Hair follicle dermal papilla cell (primary cell): ENCODE measurements around the gene TUBB4B. TPM values are rescaled to one million over a fixed set of nuclear protein-coding genes. Genes with fewer than 3 reads are reported as not detected.

Experiments used
- total RNA-seq: library from RNA; depleted of rRNA; stranded (reverse); fragments of >200 nt; gene quantifications from 2 replicates; pipeline ENCODE4 v1.2.3, GENCODE V29; 2012

TUBB4B gene
- total RNA-seq, result 123 and 132 TPM in 2 replicates

DNA sequence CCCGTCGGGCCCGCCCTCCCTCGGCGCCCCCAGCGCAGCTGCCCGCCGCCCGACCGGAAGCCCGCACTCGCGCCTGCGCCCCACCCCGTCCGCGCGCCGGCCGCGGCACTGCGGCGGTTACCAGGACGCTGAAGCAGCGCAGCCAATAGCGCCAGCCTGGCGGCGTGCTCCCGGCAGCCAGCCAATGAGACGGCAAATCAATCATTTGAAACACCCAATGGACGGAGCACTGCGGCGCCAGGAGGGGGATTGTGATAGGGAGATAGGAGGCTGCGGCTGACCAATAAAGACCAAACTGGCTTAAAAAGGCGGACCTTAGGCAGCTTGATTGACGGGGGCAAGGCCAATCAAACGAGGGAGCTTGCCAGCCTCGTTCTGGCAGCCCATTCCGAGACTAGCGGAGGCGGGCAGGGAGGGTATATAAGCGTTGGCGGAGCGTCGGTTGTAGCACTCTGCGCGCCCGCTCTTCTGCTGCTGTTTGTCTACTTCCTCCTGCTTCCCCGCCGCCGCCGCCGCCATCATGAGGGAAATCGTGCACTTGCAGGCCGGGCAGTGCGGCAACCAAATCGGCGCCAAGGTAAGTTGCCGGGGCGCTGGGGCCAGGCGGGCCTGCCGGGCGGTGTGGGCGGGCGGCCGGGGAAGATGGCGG is at the start of gene TUBB4B:
Gene TUBB4B (plus strand): TSS at position 447 of the 649 bp plus-strand sequence. CDS start 74 bp downstream, at position 521.

DNA sequence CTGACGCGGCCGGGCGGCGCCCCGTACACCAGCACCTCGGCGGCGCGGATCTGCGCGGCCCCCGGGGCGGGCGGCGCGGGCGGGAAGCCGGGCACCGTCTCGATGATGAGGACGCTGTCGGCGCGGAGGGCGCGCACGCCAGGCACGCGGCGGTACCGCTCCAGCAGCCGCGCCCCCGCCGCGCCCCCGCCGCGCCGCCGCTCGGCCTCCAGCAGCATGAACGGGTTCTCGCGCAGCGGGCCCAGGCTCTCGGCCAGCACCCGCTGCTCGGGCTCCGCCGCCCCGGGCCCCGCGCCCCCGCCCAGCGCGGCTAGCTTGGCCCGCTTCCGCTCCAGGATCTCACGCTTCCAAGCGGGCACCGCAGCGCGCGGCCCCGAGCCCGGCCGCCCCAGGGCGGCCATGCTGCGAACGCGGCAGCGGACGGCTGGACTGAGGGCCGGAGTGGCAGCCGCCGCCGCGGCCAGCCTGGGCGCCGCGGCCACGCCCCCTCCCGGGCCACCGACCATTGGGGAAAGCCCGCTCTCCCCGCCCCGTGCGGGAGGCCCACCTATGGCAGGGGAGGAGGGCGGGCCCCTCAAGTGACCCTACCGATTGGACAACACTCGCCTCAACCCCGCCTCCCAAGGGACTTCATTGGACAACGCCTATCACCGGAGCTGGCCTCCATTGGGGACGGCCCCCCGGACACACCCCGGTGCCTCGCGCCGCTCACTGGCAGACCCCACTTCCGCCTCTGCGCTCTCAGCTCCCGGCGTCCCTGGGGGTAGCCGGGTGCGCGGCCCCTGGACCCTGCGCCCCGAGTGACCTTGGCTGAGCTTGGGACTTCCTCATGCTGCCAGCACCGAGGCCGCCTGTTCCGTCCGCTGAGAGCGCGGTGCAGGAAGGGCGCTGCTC is 40.5 kb upstream of the TUBB4B start, which contains the start of gene TPRN:
Gene TPRN (minus strand): TSS at position 431 of the 894 bp plus-strand sequence. CDS start 30 bp downstream, at position 401.

DNA sequence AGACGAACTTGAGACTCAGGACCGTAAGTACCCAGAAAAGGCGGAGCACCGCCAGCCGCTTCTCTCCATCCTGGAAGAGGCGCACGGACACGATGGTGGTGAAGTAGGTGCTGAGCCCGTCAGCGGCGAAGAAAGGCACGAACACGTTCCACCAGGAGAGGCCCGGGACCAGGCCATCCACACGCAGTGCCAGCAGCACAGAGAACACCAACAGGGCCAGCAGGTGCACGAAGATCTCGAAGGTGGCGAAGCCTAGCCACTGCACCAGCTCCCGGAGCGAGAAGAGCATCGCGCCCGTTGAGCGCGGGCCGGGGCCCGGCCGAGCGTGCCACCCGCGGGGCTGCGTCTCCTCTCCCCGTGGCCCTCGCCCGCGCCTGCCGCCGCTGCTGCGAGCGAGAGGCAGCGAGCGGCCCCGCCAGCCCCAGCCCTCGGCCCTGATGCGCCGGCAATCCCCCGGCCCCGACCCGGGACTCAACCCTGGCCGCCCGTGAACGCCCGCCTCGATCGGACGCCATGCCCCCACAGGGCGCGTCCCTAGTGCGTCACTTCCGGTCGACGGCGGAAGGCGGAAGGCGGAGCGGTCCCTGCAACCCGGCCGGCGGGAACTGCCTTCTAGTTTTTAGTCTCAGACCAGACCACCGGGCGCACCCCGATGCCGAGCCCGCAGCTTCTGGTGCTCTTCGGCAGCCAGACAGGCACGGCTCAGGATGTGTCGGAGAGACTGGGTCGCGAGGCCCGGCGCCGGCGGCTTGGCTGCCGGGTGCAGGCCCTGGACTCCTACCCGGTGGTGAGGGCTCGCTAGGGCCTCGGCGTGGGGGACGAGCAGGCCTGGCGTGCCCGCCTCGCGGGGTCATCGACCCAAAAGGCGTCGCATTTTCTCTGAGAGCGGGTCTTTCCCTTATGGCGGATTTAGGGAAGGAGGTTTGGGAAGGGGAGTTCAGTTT is 35.7 kb upstream of the TUBB4B start, which contains the start of the genes NDOR1 and TMEM203:
Gene NDOR1 (plus strand): TSS at position 575 of the 944 bp plus-strand sequence. CDS start 78 bp downstream, at position 653.
Gene TMEM203 (minus strand): TSS at position 523 of the 944 bp plus-strand sequence. CDS start 234 bp downstream, at position 289.

DNA sequence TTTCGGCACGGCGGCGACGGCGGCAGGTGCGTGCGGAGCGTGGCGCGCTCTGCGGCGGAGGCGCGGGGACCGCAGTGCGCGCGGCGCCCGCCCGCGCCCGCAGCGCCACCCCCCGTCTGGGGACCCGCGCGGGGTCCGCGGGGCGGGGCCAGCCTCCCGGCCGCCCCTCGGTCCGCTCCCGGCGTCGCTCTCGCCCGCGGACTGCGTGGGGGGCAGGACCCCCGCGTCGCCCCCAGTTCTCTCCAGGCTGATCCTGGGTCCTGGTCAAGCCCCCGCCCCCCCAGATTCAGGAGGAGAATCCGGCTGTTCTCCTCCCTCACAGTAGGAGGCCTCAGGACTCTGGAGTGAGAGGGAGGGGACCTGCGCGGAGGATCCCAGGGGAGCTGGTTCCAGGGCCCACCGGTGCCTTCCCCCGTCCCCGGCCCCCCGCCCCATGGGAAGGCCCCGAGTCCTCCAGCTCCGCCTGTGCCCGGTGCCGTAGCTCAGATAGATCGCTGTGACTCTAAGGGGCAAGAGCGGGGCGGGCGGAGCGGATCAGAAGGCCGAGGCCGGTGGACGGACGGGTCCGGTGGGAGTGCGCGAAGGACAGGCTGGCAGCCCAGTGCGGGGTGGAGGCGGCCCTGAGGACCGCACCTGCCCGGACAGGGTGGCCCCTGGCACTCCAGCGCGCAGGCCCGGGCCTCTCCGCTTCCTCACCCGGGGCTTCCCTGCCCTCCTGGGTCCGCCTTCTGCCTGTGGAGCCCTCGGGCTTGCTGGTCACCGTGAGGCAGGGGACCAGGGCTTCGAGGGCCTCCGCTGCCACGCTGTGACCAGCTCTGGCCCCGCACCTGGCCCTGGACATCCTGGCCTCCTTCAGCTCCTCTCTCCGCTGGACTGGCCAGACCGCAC is 18.7 kb upstream of the TUBB4B start, which contains the start of gene RNF208:
Gene RNF208 (minus strand): TSS at position 51 of the 888 bp plus-strand sequence. CDS start 1,028 bp downstream, outside the sequence.

DNA sequence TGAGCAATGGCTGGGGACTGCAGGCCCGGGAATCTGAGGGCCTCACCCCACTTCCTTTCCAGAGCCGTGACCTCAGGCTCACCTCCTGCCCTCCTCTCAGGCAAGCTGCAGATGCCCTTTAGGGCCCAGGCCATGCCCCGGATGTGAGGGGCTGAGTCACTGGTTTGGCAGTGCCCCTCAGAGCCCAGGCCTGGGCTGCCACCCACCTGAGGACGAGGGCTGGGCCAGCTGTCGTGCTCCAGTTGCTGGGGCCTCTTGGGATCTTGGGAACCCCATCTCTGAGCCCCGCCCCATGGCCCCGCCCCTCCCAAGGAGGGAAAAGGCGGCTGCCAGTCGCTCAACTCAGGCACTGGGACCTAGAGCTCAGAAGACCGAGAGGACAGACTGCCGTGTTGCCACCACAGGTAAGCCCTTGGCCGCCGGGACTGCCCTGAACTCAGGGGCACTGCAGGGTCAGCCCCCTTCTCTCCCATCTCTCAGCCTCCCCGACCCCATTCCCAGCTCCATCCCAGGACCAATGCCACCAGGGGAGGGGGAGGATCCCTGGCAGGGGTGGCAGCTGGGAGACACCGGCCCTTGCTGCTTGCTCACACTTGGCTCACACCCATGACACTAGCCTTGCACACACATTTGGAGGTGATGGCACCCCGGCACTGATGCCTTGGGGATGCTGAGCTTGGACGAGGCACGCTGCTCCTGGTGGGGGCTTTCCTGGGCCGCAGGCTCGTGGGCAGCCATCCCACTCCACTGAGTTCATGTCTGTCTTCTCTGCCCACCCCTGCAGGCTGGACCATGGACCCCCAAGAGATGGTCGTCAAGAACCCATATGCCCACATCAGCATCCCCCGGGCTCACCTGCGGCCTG is 16.0 kb upstream of the TUBB4B start, which contains the start of gene CYSRT1:
Gene CYSRT1 (plus strand): TSS at position 345 of the 865 bp plus-strand sequence. CDS start 448 bp downstream, at position 793.

DNA sequence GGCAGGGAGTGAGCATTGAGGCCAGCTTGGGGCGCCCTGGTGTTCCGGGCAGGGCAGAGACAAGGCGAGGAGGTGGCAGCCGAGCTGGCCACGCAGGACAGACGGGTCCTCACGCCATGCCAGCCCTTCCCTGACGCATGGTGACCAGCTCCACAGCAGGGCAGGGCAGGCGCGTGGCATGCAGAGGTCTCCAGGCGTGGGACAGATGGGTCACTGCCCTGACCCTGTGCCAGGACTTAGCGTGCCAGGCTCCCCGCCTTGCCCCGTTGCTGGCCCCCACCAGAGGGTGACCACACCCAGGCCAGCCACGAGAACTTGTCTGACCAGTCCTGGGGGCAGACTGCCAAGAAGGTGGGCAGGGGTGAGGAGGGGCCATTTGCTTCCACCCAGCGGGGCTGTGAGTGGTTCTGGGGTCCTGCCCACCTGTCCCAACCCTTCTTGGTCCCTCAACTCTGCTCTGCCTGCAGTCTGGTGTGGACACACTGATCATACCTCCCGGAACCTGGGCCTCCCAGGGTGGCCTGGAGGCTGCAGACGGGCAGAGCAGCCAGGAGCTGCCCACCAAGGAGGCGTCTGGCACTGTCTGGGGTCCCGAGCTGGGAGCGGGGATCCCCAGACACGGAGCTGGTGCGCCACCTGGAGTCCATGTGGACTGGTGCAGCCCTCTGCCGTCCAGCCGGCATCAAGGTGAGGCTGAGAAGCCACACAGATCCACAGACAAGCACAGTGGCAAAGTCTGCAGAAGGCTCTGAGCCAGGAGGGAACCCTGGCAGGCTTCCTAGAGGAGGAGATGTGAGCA is 13.8 kb upstream of the TUBB4B start, which contains the start of gene RNF224:
Gene RNF224 (plus strand): TSS at position 449 of the 799 bp plus-strand sequence. CDS start 834 bp downstream, outside the sequence.

DNA sequence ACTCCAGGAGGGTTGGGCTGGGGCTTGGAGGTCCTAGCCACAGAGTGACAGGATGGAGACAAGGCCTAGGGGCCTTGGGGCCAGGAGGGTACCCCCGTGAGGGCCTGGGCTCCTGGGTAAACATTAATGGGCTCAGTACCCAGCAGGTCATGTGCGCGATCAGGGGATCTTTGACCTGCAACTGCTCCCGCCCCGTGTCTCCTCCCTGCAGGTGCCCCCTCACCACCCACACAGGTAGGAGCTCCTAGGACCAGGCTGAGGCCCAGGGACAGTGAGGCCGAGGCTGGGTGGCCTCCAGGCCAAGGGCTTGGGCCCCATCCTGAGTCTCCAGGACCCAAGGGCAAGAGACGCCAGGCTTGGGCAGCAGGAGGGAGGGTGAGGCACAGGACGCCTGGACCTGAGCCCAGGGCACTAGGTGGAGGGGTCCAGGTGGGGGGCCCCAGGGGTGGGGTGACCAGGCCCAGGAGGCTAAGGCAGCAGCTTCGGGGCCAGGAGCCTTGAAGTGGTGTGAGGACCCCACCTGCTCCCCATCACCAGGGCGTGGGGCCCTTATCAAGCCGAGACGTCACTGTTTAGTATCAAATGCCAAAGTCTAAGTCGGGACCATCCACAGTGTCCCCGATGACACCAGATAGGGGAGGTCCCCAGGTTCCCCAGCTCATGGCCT is 10.2 kb upstream of the TUBB4B start, which contains the start of gene SLC34A3:
Gene SLC34A3 (plus strand): TSS at position 197 of the 667 bp plus-strand sequence. CDS start 802 bp downstream, outside the sequence.

DNA sequence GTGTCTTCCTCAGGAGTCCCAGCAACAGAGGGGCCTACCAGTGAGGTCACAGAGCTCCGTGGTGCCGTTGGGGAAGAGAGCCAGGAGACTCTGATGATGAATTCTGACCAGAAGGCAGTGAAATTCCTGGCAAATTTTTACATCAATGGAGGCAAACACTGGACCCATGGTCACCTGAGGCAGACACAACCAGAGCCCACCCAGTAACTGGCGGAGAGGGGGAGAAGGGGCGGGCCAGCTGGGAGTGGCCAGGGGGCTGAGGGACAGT is 10.0 kb downstream of the TUBB4B start, which contains the start of gene STPG3:
Gene STPG3 (plus strand): TSS at position 93 of the 268 bp plus-strand sequence. CDS start 1 bp downstream, at position 94.

DNA sequence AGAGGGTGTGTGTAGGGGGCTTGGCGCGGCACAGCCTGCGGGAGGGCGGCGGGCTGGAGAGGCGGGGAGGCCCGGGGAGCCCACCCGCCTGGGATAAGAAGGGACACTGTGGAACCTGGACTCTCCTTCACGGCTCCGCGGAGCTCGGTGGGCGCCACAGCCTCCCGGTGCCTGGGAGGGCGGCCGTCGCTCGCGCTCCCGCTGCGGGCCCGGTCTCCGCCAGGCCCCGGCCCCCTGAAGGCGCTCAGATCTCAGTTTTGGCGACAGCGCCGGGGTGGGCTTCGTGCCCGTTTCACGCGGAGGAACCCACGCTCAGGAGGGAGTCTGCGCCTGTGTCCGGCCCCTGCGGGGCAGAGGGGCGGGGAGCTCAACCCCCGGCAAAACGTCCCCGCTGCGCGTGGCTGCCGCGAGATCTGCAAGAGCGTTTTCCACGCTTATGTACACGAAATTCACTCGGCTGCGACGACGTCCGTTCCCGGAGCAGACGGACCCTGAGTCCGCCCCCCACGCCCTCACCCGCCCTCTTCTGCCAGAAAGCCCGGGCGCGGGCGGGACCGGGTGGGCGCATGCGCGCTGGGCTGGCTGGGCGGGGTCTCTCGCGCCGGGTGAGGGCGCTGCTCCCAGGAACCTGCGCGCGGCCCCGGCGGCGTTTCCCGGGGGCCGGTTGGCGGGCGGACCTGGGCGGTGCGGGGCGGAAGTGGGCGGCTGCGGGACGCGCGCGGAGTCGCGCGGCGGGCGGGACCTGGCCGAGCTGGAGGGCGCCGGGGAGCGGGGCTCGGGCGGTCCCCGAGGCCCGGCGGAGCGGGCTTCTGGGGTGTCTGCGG is 13.7 kb downstream of the TUBB4B start, which contains the start of gene NELFB:
Gene NELFB (plus strand): TSS at position 704 of the 824 bp plus-strand sequence.

DNA sequence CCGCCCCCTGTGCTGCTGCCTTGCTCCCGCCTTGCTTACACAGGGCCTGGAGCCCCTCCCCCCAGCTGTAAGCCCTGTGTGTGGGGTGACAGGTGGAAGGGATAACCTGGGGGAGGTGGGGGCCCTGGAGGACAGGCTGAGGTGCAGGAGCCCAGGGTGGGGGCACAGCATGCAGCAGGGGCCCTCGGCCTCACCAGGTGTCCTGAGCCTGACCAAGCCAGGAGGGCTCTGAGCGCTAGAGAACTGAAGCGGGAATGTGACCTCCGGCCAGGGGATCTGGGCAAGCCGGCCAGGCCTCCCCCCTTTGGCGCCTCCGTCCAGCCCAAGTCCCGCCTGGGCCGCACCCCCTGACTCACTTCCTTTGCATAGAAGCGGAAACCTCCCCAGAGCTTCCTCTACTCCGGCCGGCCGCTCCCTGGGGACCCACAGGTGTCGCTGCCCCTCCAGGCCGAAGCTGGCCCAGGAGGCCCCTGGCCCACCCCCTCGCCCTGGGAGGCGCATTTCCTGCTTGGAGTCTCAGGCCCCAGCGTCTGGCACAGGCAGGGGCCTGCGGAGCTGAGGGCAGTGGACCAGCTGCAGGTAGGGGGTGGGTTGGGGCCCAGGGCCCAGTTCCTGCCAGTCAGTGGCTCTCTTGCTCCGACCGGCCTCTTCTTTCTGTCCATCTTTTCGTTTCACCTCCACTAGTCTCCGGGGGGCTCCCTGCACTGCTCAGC is 36.4 kb downstream of the TUBB4B start, which contains the start of gene TOR4A:
Gene TOR4A (plus strand): TSS at position 398 of the 713 bp plus-strand sequence. CDS start 964 bp downstream, outside the sequence.

Other genes starting within 250 kb of the TUBB4B start
- gene PAXX, start 248.9 kb upstream of the TUBB4B start, total RNA-seq, result 7.3 and 8.5 TPM in 2 replicates
- gene CLIC3, start 244.7 kb upstream of the TUBB4B start, total RNA-seq, result 0.32 and 2.4 TPM in 2 replicates
- 11.9 and 15.1 TPM in 2 replicates for gene ABCA2, start 213.1 kb upstream of the TUBB4B start, total RNA-seq
- gene FUT7, start 209.2 kb upstream of the TUBB4B start, total RNA-seq, result not detected in 2 replicates
- gene NPDC1, start 195.1 kb upstream of the TUBB4B start, total RNA-seq, result 4.7 and 6.9 TPM in 2 replicates
- not detected in 2 replicates for gene ENTPD2, start 187.2 kb upstream of the TUBB4B start, total RNA-seq
- gene SAPCD2, start 170.7 kb upstream of the TUBB4B start, total RNA-seq, result 1.6 and 1.8 TPM in 2 replicates
- 32.5 and 40.4 TPM in 2 replicates for gene UAP1L1, start 163.8 kb upstream of the TUBB4B start, total RNA-seq
- gene MAN1B1, start 154.3 kb upstream of the TUBB4B start, total RNA-seq, result 81.1 and 82.9 TPM in 2 replicates
- 68.4 and 81.5 TPM in 2 replicates for gene DPP7, start 126.6 kb upstream of the TUBB4B start, total RNA-seq
- 0.12 TPM in 1 of 2 replicates, not detected in the other for gene GRIN1, start 102.1 kb upstream of the TUBB4B start, total RNA-seq
- gene LRRC26, start 71.2 kb upstream of the TUBB4B start, total RNA-seq, result not detected in 2 replicates
- not detected in 2 replicates for gene TMEM210, start 69.2 kb upstream of the TUBB4B start, total RNA-seq
- gene ANAPC2, start 52.7 kb upstream of the TUBB4B start, total RNA-seq, result 23.5 and 23.8 TPM in 2 replicates
- gene SSNA1, start 52.6 kb upstream of the TUBB4B start, total RNA-seq, result 46.1 and 55.9 TPM in 2 replicates
- gene TPRN, start 40.5 kb upstream of the TUBB4B start, total RNA-seq, result 8.9 and 9.4 TPM in 2 replicates
- 32.1 and 32.4 TPM in 2 replicates for gene TMEM203, start 35.6 kb upstream of the TUBB4B start, total RNA-seq
- 5.1 and 6.8 TPM in 2 replicates for gene NDOR1, start 35.6 kb upstream of the TUBB4B start, total RNA-seq
- gene RNF208, start 19.0 kb upstream of the TUBB4B start, total RNA-seq, result 0.16 and 0.85 TPM in 2 replicates
- gene CYSRT1, start 16.1 kb upstream of the TUBB4B start, total RNA-seq, result 0.32 and 0.73 TPM in 2 replicates
- 0.16 TPM in 1 of 2 replicates, not detected in the other for gene RNF224, start 13.8 kb upstream of the TUBB4B start, total RNA-seq
- gene SLC34A3, start 10.4 kb upstream of the TUBB4B start, total RNA-seq, result under 0.01 TPM in 1 of 2 replicates, not detected in the other
- not detected in 2 replicates for gene STPG3, start 10.0 kb downstream of the TUBB4B start, total RNA-seq
- 56.8 and 59.1 TPM in 2 replicates for gene NELFB, start 14.0 kb downstream of the TUBB4B start, total RNA-seq
- 4.9 and 6.8 TPM in 2 replicates for gene TOR4A, start 36.4 kb downstream of the TUBB4B start, total RNA-seq
- gene NRARP, start 61.0 kb downstream of the TUBB4B start, total RNA-seq, result not detected in 2 replicates
- gene EXD3, start 181.9 kb downstream of the TUBB4B start, total RNA-seq, result 8.1 and 13.5 TPM in 2 replicates
- gene NOXA1, start 182.1 kb downstream of the TUBB4B start, total RNA-seq, result 0.49 and 0.65 TPM in 2 replicates
- gene ENTPD8, start 200.1 kb downstream of the TUBB4B start, total RNA-seq, result not detected in 2 replicates
- 34.6 and 39.1 TPM in 2 replicates for gene NSMF, start 218.0 kb downstream of the TUBB4B start, total RNA-seq